A673 (cell line): ENCODE data around the gene TTBK2.

Experiments used
- CTCF ChIP-seq: fragments of 300-800, 200-600 bp; sonication (generic); conservative IDR thresholded peaks from 2 replicates; pipeline ENCODE4 v1.5.1; 2017; ENCODE audit warnings: low read depth, mild to moderate bottlenecking, antibody characterized with exemption, low read length, moderate library complexity, mixed read lengths
- EZH2 ChIP-seq: fragments of 200-600 bp; sonication (generic); IDR thresholded peaks from 2 replicates; pipeline ENCODE4 v1.6.1; 2017; ENCODE audit warnings: borderline replicate concordance, low read depth, mild to moderate bottlenecking, mixed read lengths, antibody characterized with exemption, low read length; ENCODE audit not compliant: poor library complexity, severe bottlenecking

DNA sequence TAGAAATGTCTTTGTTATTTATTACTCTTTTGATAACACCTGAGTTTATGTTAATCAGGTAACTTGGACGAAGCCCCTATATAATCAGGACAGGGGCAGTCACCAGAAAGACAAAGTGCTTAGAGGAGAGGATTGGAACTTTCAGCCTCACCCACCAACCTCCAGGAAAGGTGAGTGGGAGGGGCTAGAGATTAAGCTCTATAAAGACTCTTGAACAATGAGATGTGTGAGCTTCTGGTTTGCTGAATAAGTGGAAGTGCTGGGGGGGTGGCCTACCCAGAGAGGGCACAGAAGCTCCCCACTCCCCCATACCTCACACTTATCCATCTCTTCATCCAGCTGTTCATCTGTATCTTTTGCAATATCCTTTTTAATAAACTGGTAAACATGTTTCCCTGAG is 73.9 kb downstream of the TTBK2 start:
- TF ChIP-seq CTCF (no peak), EZH2 (no peak)
